Measurements from ENCODE around the gene IKZF4.
"Not testable (repeated sequence)": the region's sequence is repeated elsewhere in the genome, so short reads cannot be mapped to it uniquely, and the experiment has no call there.

The IKZF4 gene

DNA sequence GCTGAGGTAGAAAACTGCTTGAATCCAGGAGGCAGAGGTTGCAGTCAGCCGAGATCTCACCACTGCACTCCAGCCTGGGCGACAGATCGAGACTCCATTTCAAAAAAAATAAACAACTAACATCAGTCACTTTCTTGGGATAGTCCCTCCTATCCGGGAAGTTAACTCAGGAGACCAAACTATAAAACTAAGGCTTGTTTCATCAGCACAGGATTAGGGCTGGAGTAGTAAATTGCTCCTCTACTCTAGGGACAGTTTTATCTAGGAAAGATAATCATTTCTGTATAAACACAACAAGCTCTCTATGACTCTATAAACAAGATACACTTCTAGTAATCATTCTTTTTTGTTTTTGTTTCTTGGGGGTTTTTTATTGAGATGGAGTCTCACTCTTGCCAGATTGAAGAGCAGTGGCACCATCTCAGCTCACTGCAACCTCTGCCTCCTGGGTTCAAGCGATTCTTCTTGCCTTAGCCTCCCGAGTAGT is 32.6 kb downstream of the IKZF4 start:
- Histone ChIP-seq H3K4me1 (no peaks in the 10 kb centered on the region), H3K79me2 (no peaks in the 10 kb centered on the region), H3K9ac (no peak overlapping the region), H3K4me2 (ENCODE audit: low read length) (no peak overlapping the region), H2AFZ (no peak overlapping the region), H3K4me3 (ENCODE audit: low read depth, low read length) (no peak overlapping the region), H3K9me3 (ENCODE audit: control insufficient read depth, low read length) (no peaks in the 10 kb centered on the region), H3K27ac (no peak overlapping the region), H3K36me3 (ENCODE audit: control insufficient read depth, insufficient read depth, low read length) (no peaks in the 10 kb centered on the region), H3K27me3 (ENCODE audit: control insufficient read depth, insufficient read depth, low read length) (no peaks in the 10 kb centered on the region)
- TF ChIP-seq, protein P1, sequence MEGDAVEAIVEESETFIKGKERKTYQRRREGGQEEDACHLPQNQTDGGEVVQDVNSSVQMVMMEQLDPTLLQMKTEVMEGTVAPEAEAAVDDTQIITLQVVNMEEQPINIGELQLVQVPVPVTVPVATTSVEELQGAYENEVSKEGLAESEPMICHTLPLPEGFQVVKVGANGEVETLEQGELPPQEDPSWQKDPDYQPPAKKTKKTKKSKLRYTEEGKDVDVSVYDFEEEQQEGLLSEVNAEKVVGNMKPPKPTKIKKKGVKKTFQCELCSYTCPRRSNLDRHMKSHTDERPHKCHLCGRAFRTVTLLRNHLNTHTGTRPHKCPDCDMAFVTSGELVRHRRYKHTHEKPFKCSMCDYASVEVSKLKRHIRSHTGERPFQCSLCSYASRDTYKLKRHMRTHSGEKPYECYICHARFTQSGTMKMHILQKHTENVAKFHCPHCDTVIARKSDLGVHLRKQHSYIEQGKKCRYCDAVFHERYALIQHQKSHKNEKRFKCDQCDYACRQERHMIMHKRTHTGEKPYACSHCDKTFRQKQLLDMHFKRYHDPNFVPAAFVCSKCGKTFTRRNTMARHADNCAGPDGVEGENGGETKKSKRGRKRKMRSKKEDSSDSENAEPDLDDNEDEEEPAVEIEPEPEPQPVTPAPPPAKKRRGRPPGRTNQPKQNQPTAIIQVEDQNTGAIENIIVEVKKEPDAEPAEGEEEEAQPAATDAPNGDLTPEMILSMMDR (IDR thresholded peaks at IDR 0.05), result no peak

DNA sequence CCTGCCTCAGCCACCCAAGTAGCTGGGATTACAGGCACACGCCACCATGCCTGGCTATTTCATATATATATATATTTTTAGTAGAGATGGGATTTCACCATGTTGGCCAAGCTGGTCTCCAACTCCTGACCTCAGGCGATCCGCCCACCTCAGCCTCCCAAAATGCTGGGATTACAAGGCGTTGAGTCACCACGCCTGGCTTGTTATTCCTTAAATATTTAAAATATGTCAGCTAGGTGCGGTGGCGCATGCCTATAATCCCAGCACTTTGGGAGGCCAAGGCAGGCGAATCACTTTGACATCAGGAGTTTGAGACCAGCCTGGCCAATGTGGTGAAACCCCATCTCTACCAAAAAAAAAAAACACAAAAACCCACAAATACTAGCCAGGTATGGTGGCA is 39.1 kb downstream of the IKZF4 start:
- H3K27me3 ChIP-seq (ENCODE audit: control insufficient read depth, insufficient read depth, low read length); H2AFZ ChIP-seq; H3K4me2 ChIP-seq (ENCODE audit: low read length); H3K9ac ChIP-seq; H3K27ac ChIP-seq; H3K9me3 ChIP-seq (ENCODE audit: control insufficient read depth, low read length); H3K36me3 ChIP-seq (ENCODE audit: control insufficient read depth, insufficient read depth, low read length); H3K4me1 ChIP-seq; H3K79me2 ChIP-seq; H3K4me3 ChIP-seq (ENCODE audit: low read depth, low read length): not testable (repeated sequence)

DNA sequence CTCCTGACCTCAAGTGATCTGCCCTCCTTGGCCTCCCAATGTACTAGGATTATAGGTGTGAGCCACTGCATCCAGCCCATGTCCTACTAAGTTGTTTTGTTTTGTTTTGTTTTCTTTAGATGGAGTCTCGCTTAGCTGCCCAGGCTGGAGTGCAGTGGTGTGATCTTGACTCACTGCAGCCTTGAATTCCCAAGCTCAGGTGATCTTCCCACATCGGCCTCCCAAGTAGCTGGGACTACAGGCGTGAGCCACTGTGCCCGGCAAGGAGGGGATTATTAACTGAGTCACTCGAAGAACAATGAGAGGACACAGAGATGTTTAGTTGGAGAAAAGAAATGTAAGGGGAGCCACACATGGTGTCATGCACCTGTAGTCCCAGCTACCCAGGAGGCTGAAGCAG is 41.1 kb downstream of the IKZF4 start:
- H3K4me2 ChIP-seq (ENCODE audit: low read length), result no peak overlapping the region
- no peaks in the 10 kb centered on the region for H3K79me2 ChIP-seq
- no peak overlapping the region for H3K27ac ChIP-seq
- H3K36me3 ChIP-seq (ENCODE audit: control insufficient read depth, insufficient read depth, low read length), result no peaks in the 10 kb centered on the region
- TF ChIP-seq, protein P1 (IDR thresholded peaks at IDR 0.05), result no peak
- H3K9me3 ChIP-seq (ENCODE audit: control insufficient read depth, low read length), result no peaks in the 10 kb centered on the region
- no peak overlapping the region for H3K4me3 ChIP-seq (ENCODE audit: low read depth, low read length)
- H3K27me3 ChIP-seq (ENCODE audit: control insufficient read depth, insufficient read depth, low read length), result no peaks in the 10 kb centered on the region
- H2AFZ ChIP-seq, result no peak overlapping the region
- no peak overlapping the region for H3K9ac ChIP-seq
- H3K4me1 ChIP-seq, result no peaks in the 10 kb centered on the region

DNA sequence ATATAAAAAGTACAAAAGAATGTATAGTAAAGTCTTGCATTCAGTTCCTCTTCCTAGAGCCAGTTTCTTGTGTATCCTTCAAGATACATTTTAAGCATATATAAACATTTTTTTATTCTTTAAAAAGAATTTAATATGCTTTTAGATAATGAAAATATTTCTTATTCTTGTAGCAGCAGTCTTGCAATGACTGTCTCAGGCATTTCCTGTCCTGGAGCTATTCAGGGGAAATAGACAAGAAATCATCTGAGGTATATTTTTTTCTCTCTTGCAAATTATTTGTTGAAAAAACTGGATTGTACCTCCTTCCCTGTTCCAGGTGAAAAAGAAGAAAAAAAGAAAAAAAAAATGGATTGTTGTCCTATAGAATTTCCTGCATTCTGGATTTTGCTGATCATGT is 42.2 kb downstream of the IKZF4 start:
- Histone ChIP-seq H3K9ac (no peak overlapping the region), H3K79me2 (no peaks in the 10 kb centered on the region), H3K4me1 (no peaks in the 10 kb centered on the region), H3K27me3 (ENCODE audit: control insufficient read depth, insufficient read depth, low read length) (no peaks in the 10 kb centered on the region), H3K27ac (no peak overlapping the region), H3K9me3 (ENCODE audit: control insufficient read depth, low read length) (no peaks in the 10 kb centered on the region), H3K4me2 (ENCODE audit: low read length) (no peak overlapping the region), H2AFZ (no peak overlapping the region), H3K4me3 (ENCODE audit: low read depth, low read length) (no peak overlapping the region), H3K36me3 (ENCODE audit: control insufficient read depth, insufficient read depth, low read length) (no peaks in the 10 kb centered on the region)
- TF ChIP-seq, protein P1 (IDR thresholded peaks at IDR 0.05), result no peak

DNA sequence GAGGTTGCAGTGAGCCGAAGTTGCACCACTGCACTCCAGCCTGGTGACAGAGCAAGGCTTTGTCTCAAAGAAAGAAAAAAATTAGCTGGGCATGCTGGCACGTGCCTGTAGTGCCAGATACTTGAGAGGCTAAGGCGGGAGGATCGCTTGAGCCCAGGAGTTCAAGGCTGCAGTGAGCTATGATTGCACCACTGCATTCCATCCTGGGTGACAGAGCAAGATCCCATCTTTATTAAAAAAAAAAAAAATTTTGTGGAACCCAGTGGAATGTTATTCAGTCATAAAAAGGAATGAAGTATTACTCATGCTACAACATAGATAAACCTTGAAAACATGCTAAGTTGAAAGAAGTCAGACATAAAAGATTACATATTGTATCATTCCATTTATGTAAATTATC is 50.8 kb downstream of the IKZF4 start:
- no peak overlapping the region for H3K9ac ChIP-seq
- TF ChIP-seq, protein P1 (IDR thresholded peaks at IDR 0.05), result no peak
- H3K4me3 ChIP-seq (ENCODE audit: low read depth, low read length), result no peak overlapping the region
- H3K4me1 ChIP-seq, result no peaks in the 10 kb centered on the region
- H3K4me2 ChIP-seq (ENCODE audit: low read length), result no peak overlapping the region
- H3K9me3 ChIP-seq (ENCODE audit: control insufficient read depth, low read length), result no peaks in the 10 kb centered on the region
- no peaks in the 10 kb centered on the region for H3K79me2 ChIP-seq
- no peaks in the 10 kb centered on the region for H3K27me3 ChIP-seq (ENCODE audit: control insufficient read depth, insufficient read depth, low read length)
- no peaks in the 10 kb centered on the region for H3K36me3 ChIP-seq (ENCODE audit: control insufficient read depth, insufficient read depth, low read length)
- no peak overlapping the region for H3K27ac ChIP-seq
- H2AFZ ChIP-seq, result no peak overlapping the region
